MM.1S (cell line): Measurements from ENCODE around the gene GSG1.

ENCODE experiments used
- DNase-seq: peaks from one replicate; pipeline ENCODE4 v3.0.0-alpha.2; 2015
- H2AFZ ChIP-seq: fragments of 300-600 bp; sonication (generic); 2 replicates; pipeline ENCODE4 v1.6.0; 2016; ENCODE audit warnings: antibody characterized with exemption, low read length
- H3F3A ChIP-seq: fragments of 300-600 bp; sonication (generic); 2 replicates; pipeline ENCODE4 v1.6.1; 2016; ENCODE audit warnings: mild to moderate bottlenecking, antibody characterized with exemption, low read length, moderate library complexity, mixed read lengths; ENCODE audit not compliant: insufficient read depth
- H3K27ac ChIP-seq: fragments of 300-600 bp; sonication (generic); 2 replicates; pipeline ENCODE4 v1.5.1; 2016; ENCODE audit warnings: mild to moderate bottlenecking, low read length
- H3K27me3 ChIP-seq: fragments of 300-600 bp; sonication (generic); replicated peaks from 2 replicates; pipeline ENCODE4 v1.6.0; 2016; ENCODE audit warnings: low read length; ENCODE audit not compliant: insufficient read depth
- H3K36me3 ChIP-seq: fragments of 300-600 bp; sonication (generic); replicated peaks from 2 replicates; pipeline ENCODE4 v1.6.1; 2016; ENCODE audit warnings: mild to moderate bottlenecking, low read length, mixed read lengths; ENCODE audit not compliant: insufficient read depth
- H3K4me1 ChIP-seq: fragments of 300-600 bp; sonication (generic); 2 replicates; pipeline ENCODE4 v1.6.1; 2016; ENCODE audit warnings: low read length, mixed read lengths
- H3K4me2 ChIP-seq: fragments of 300-600 bp; sonication (generic); 2 replicates; pipeline ENCODE4 v1.6.0; 2016; ENCODE audit warnings: low read depth, low read length
- H3K4me3 ChIP-seq: fragments of 300-600 bp; sonication (generic); 2 replicates; pipeline ENCODE4 v1.5.1; 2016; ENCODE audit warnings: low read length, mixed read lengths
- H3K79me2 ChIP-seq: fragments of 300-600 bp; sonication (generic); 2 replicates; pipeline ENCODE4 v1.6.1; 2016; ENCODE audit warnings: mixed run types, low read length, mixed read lengths
- H3K9ac ChIP-seq: fragments of 300-600 bp; sonication (generic); 2 replicates; pipeline ENCODE4 v1.6.1; 2016; ENCODE audit warnings: low read length, mixed read lengths
- H3K9me2 ChIP-seq: fragments of 300-600 bp; sonication (generic); replicated peaks from 2 replicates; pipeline ENCODE4 v1.6.1; 2016; ENCODE audit warnings: mild to moderate bottlenecking, low read length, mixed read lengths; ENCODE audit not compliant: insufficient read depth
- H3K9me3 ChIP-seq: fragments of 300-600 bp; sonication (generic); replicated peaks from 2 replicates; pipeline ENCODE4 v1.6.1; 2016; ENCODE audit warnings: mild to moderate bottlenecking, low read length, mixed read lengths; ENCODE audit not compliant: insufficient read depth
- H4K20me1 ChIP-seq: fragments of 300-600 bp; sonication (generic); 2 replicates; pipeline ENCODE4 v1.6.1; 2016; ENCODE audit warnings: mild to moderate bottlenecking, low read length, moderate library complexity, mixed read lengths; ENCODE audit not compliant: insufficient read depth
- CTCF ChIP-seq: fragments of 300-600 bp; sonication (generic); IDR thresholded peaks from 2 replicates; pipeline ENCODE4 v1.5.1; 2016; ENCODE audit warnings: antibody characterized with exemption, low read length, mixed read lengths
- EZH2 ChIP-seq: fragments of 300-600 bp; sonication (generic); optimal IDR thresholded peaks from 2 replicates; pipeline ENCODE3; 2017; ENCODE audit warnings: low read depth, mild to moderate bottlenecking, antibody characterized with exemption, low read length, mixed read lengths
- EZH2phosphoT487 ChIP-seq: fragments of 300-600 bp; sonication (generic); IDR thresholded peaks from 2 replicates; pipeline ENCODE4 v1.6.1; 2018; ENCODE audit warnings: antibody characterized with exemption, low read length

The GSG1 gene

GRCh38 chr12:13075786-13076570 lies 27.5 kb downstream of the GSG1 start:
- Histone ChIP-seq H3F3A (peaks cover 14% of the 10 kb centered on the region), H2AFZ (no peak overlapping the region), H3K9me3 (no peaks in the 10 kb centered on the region), H4K20me1 (no peaks in the 10 kb centered on the region), H3K4me3 (no peak overlapping the region), H3K4me1 (peaks cover 13% of the 10 kb centered on the region), H3K9me2 (no peaks in the 10 kb centered on the region), H3K36me3 (no peaks in the 10 kb centered on the region), H3K9ac (no peak overlapping the region), H3K27me3 (no peaks in the 10 kb centered on the region), H3K27ac (no peak overlapping the region), H3K4me2 (no peak overlapping the region), H3K79me2 (no peaks in the 10 kb centered on the region)
- no peak for DNase-seq
- TF ChIP-seq EZH2 = no peak
- TF ChIP-seq CTCF = no peak
- TF ChIP-seq EZH2phosphoT487 = no peak

- Histone ChIP-seq H3F3A (peaks cover 18% of the 10 kb centered on the region), H3K27me3 (no peaks in the 10 kb centered on the region), H3K9ac (no peak overlapping the region), H3K27ac (no peak overlapping the region), H3K9me3 (no peaks in the 10 kb centered on the region), H3K79me2 (no peaks in the 10 kb centered on the region), H4K20me1 (no peaks in the 10 kb centered on the region), H3K36me3 (no peaks in the 10 kb centered on the region), H3K4me1 (peaks cover 22% of the 10 kb centered on the region), H3K4me3 (no peak overlapping the region), H3K4me2 (no peak overlapping the region), H2AFZ (no peak overlapping the region), H3K9me2 (no peaks in the 10 kb centered on the region)
- no peak for DNase-seq
- no peak for TF ChIP-seq CTCF
- TF ChIP-seq EZH2 = no peak
- TF ChIP-seq EZH2phosphoT487 = no peak
These were observed 28.4 kb downstream of the GSG1 start for GRCh38 chr12:13075118-13075480.

- Histone ChIP-seq H2AFZ (no peak overlapping the region), H3K9me2 (no peaks in the 10 kb centered on the region), H3K36me3 (no peaks in the 10 kb centered on the region), H3K9me3 (no peaks in the 10 kb centered on the region), H3K4me2 (no peak overlapping the region), H3K79me2 (no peaks in the 10 kb centered on the region), H4K20me1 (no peaks in the 10 kb centered on the region), H3K4me3 (no peak overlapping the region), H3K9ac (no peak overlapping the region), H3F3A (peaks cover 18% of the 10 kb centered on the region), H3K4me1 (peaks cover 22% of the 10 kb centered on the region), H3K27ac (no peak overlapping the region), H3K27me3 (no peaks in the 10 kb centered on the region)
- TF ChIP-seq CTCF (no peak), EZH2phosphoT487 (no peak), EZH2 (no peak)
- no peak for DNase-seq
These were observed 28.9 kb downstream of the GSG1 start for GRCh38 chr12:13074396-13075117.
